Measurements from ENCODE around the gene LIPC. TPM values are rescaled to one million over a fixed set of nuclear protein-coding genes. Genes with fewer than 3 reads are reported as not detected.

LIPC gene
- polyA plus RNA-seq, 1 of the 3 experiments (the other 2 are of a cell fraction): not detected

- Histone ChIP-seq H3K4me1 (ENCODE audit: control insufficient read depth in 1 of 2, insufficient read depth in 2 of 2, low read depth in 1 of 2, low read length in 1 of 2) (no peaks in the 10 kb centered on the region; a peak in 1 of 4 replicates), H3K27me3 (ENCODE audit: insufficient read depth) (no peaks in the 10 kb centered on the region), H4K20me1 (ENCODE audit: insufficient read depth) (no peaks in the 10 kb centered on the region), H3K36me3 (replicated peaks in 1 of 2; ENCODE audit: control insufficient read depth in 1 of 2, insufficient read depth in 2 of 2, low read length in 1 of 2) (no peaks in the 10 kb centered on the region), H3K9me3 (no peaks in the 10 kb centered on the region), H3K27ac (ENCODE audit: low read depth in 2 of 2, low read length in 1 of 2) (no peak overlapping the region), H3K9ac (no peak overlapping the region), H3F3A (replicated peaks; ENCODE audit: insufficient read depth) (no peaks in the 10 kb centered on the region), H3K4me2 (no peak overlapping the region), H3K79me2 (ENCODE audit: insufficient read depth) (no peaks in the 10 kb centered on the region), H3K9me2 (no peaks in the 10 kb centered on the region), H3K4me3 (ENCODE audit: low read depth in 2 of 2, low read length in 1 of 2) (no peak overlapping the region), H2AFZ (ENCODE audit: low read depth) (no peak overlapping the region)
- ChIA-PET CTCF (no interaction called here), POLR2A (no interaction called here)
- TF ChIP-seq GATA2 (CRISPR knock-in tag; IDR thresholded peaks at IDR 0.05): no peak
- no peak for TF ChIP-seq RFX5 (IDR thresholded peaks at IDR 0.05; ENCODE audit: low read length)
- no peak for TF ChIP-seq RXRA (IDR thresholded peaks at IDR 0.05; ENCODE audit: borderline replicate concordance, low read depth)
- no peak for TF ChIP-seq TCF12 (IDR thresholded peaks at IDR 0.05)
- no peak for TF ChIP-seq USF1 (IDR thresholded peaks at IDR 0.05; ENCODE audit: borderline replicate concordance, low read depth)
- no peak for TF ChIP-seq POLR2AphosphoS5 (IDR thresholded peaks at IDR 0.05; ENCODE audit: low read depth, low read length)
- no peak for DNase-seq
- 86% methylated on average over 2 of the region's 2 CpGs for WGBS (ENCODE audit: low lambda C conversion rate)
Observed at GRCh38 chr15:58529041-58529440, 97.2 kb downstream of the LIPC start.

- CTCF ChIA-PET: no interaction called here
- TF ChIP-seq TEAD4 (IDR thresholded peaks at IDR 0.05; ENCODE audit: borderline replicate concordance, insufficient read depth) (no peak), FOXM1 (IDR thresholded peaks at IDR 0.05; ENCODE audit: low read depth) (no peak), RAD21 (IDR thresholded peaks at IDR 0.05; ENCODE audit: low read length) (no peak), RFX5 (IDR thresholded peaks at IDR 0.05; ENCODE audit: low read length) (no peak), TCF12 (IDR thresholded peaks at IDR 0.05) (no peak), ELF1 (IDR thresholded peaks at IDR 0.05) (no peak), MEF2A (IDR thresholded peaks at IDR 0.05; ENCODE audit: borderline replicate concordance, low read depth) (no peak), FOSL2 (IDR thresholded peaks at IDR 0.05; ENCODE audit: borderline replicate concordance, low read depth) (no peak), EP300 (IDR thresholded peaks at IDR 0.05; ENCODE audit: borderline replicate concordance in 1 of 2, low read depth in 1 of 2, low read length in 1 of 2) (no peak), TAF1 (IDR thresholded peaks at IDR 0.05; ENCODE audit: borderline replicate concordance, low read depth, low read length) (no peak), CTCF (IDR thresholded peaks at IDR 0.05) (no peak), NFIC (IDR thresholded peaks at IDR 0.05; ENCODE audit: borderline replicate concordance) (no peak)
- Histone ChIP-seq H3K27ac (ENCODE audit: low read depth in 2 of 2, low read length in 1 of 2) (no peak overlapping the region), H3K79me2 (ENCODE audit: insufficient read depth) (no peaks in the 10 kb centered on the region), H3K9me3 (no peaks in the 10 kb centered on the region), H3K4me1 (ENCODE audit: control insufficient read depth in 1 of 2, insufficient read depth in 2 of 2, low read depth in 1 of 2, low read length in 1 of 2) (no peaks in the 10 kb centered on the region; a peak in 1 of 4 replicates), H3K9ac (no peak overlapping the region), H3K36me3 (replicated peaks in 1 of 2; ENCODE audit: control insufficient read depth in 1 of 2, insufficient read depth in 2 of 2, low read length in 1 of 2) (no peaks in the 10 kb centered on the region), H4K20me1 (ENCODE audit: insufficient read depth) (no peaks in the 10 kb centered on the region), H3K9me2 (no peaks in the 10 kb centered on the region), H3K27me3 (ENCODE audit: insufficient read depth) (peaks cover 4% of the 10 kb centered on the region; the same call in 1 of the 2 replicates), H3K4me3 (ENCODE audit: low read depth in 2 of 2, low read length in 1 of 2) (no peak overlapping the region), H3K4me2 (no peak overlapping the region), H2AFZ (ENCODE audit: low read depth) (no peak overlapping the region), H3F3A (replicated peaks; ENCODE audit: insufficient read depth) (no peaks in the 10 kb centered on the region)
- POLR2A ChIA-PET: no interaction called here
- 77% methylated on average over 6 of the region's 7 CpGs for WGBS (ENCODE audit: low lambda C conversion rate)
- DNase-seq: no peak
Observed at GRCh38 chr15:58530056-58530590, 98.3 kb downstream of the LIPC start.
